HepG2 (cell line): ENCODE measurements around the gene AJUBA. TPM values are rescaled to one million over a fixed set of nuclear protein-coding genes. Genes with fewer than 3 reads are reported as not detected.
A peak's percentile ranks its signal among the peaks of the same experiment; 100 is the strongest.

ENCODE experiments used
- ATF2 ChIP-seq: sonication (generic); formaldehyde crosslinking; IDR thresholded peaks from 2 replicates; pipeline ENCODE4 v1.4.0; 2020; ENCODE audit warnings: missing genetic modification reagents
- DRAP1 ChIP-seq: IDR thresholded peaks from 2 replicates; pipeline ENCODE4 v1.6.1; 2016; ENCODE audit warnings: missing genetic modification reagents, missing compliant biosample characterization
- E2F1 ChIP-seq: sonication (generic); formaldehyde crosslinking; IDR thresholded peaks from 2 replicates; pipeline ENCODE4 v1.5.0; 2020; ENCODE audit warnings: missing genetic modification reagents
- ELF4 ChIP-seq: sonication (generic); formaldehyde crosslinking; IDR thresholded peaks from 2 replicates; pipeline ENCODE4 v1.5.0; 2020; ENCODE audit warnings: missing genetic modification reagents, mild to moderate bottlenecking, moderate library complexity, borderline replicate concordance
- EP300 ChIP-seq, 3 experiments: sonication (generic) in 1 of 3; formaldehyde crosslinking in 1 of 3; IDR thresholded peaks; 2 replicates each; pipeline versions ENCODE4 v1.5.1 to v1.6.1; 2011 to 2020; ENCODE audit warnings: low read depth in 2 of 3, low read length in 2 of 3, borderline replicate concordance in 1 of 3, improper control_type of control experiment in 1 of 3, mild to moderate bottlenecking in 1 of 3, missing genetic modification reagents in 1 of 3, moderate library complexity in 1 of 3
- FOSL2 ChIP-seq: sonication (generic); formaldehyde crosslinking; IDR thresholded peaks from 2 replicates; pipeline ENCODE4 v1.4.0; 2020; ENCODE audit warnings: missing genetic modification reagents
- HMGXB3 ChIP-seq: sonication (generic); formaldehyde crosslinking; IDR thresholded peaks from 2 replicates; pipeline ENCODE4 v1.4.0; 2020; ENCODE audit warnings: missing genetic modification reagents, borderline replicate concordance
- KLF16 ChIP-seq, 2 experiments: sonication (generic) in 1 of 2; formaldehyde crosslinking in 1 of 2; IDR thresholded peaks; 2 replicates each; pipeline versions ENCODE4 v1.6.1 to v1.8.0; 2016 to 2023; ENCODE audit warnings: missing genetic modification reagents in 2 of 2, missing compliant biosample characterization in 1 of 2
- SMAD9 ChIP-seq: sonication (generic); formaldehyde crosslinking; IDR thresholded peaks from 2 replicates; pipeline ENCODE4 v1.5.1; 2020; ENCODE audit warnings: mild to moderate bottlenecking, missing genetic modification reagents
- SNAPC2 ChIP-seq: sonication (generic); formaldehyde crosslinking; IDR thresholded peaks from 2 replicates; pipeline ENCODE4 v1.8.1; 2022; ENCODE audit warnings: mild to moderate bottlenecking, missing genetic modification reagents
- SRSF4 ChIP-seq: fragments of 200-400 bp; formaldehyde crosslinking; IDR thresholded peaks from one replicate; pipeline ENCODE4 v1.6.1; 2018; ENCODE audit warnings: mild to moderate bottlenecking, low read depth, low read length, moderate library complexity; ENCODE audit not compliant: poor library complexity, severe bottlenecking
- TARDBP ChIP-seq: sonication (generic); formaldehyde crosslinking; IDR thresholded peaks from 2 replicates; pipeline ENCODE4 v1.8.0; 2022; ENCODE audit warnings: mild to moderate bottlenecking, missing genetic modification reagents
- TOPORS ChIP-seq: sonication (generic); formaldehyde crosslinking; IDR thresholded peaks from 2 replicates; pipeline ENCODE4 v1.8.0; 2023; ENCODE audit warnings: mild to moderate bottlenecking, missing genetic modification reagents
- ZBTB21 ChIP-seq: sonication (generic); formaldehyde crosslinking; IDR thresholded peaks from 2 replicates; pipeline ENCODE4 v1.4.0; 2020; ENCODE audit warnings: missing genetic modification reagents
- ZFP1 ChIP-seq: IDR thresholded peaks from 2 replicates; pipeline ENCODE4 v1.6.1; 2016
- ZNF230 ChIP-seq: sonication (generic); formaldehyde crosslinking; IDR thresholded peaks from 2 replicates; pipeline ENCODE4 v1.4.0; 2020; ENCODE audit warnings: mild to moderate bottlenecking, missing genetic modification reagents
- ZNF850 ChIP-seq: sonication (generic); formaldehyde crosslinking; conservative IDR thresholded peaks from 2 replicates; pipeline ENCODE4 v1.9.0; 2021; ENCODE audit warnings: mild to moderate bottlenecking, missing genetic modification reagents
- polyA plus RNA-seq, 8 experiments: library from polyadenylated mRNA; depleted of rRNA in 3 of 8; stranded (reverse) in 7 of 8; unstranded in 1 of 8; fragments of >200 nt; fragmentation: Illumina TruSeq in 4 of 8; extraction: Trizol in 4 of 8; gene quantifications; 2 replicates each; pipeline versions ENCODE4 v1.2.1 to v1.2.3, GENCODE V29; 2011 to 2016; ENCODE audit warnings: low read depth in 4 of 8, missing spikeins in 1 of 8, mixed read lengths in 1 of 8; ENCODE audit not compliant: insufficient read depth in 1 of 8
- total RNA-seq, 5 experiments: library from RNA; depleted of rRNA; stranded (reverse); fragments of >200 nt; fragmentation: Illumina TruSeq; extraction: Trizol; gene quantifications; 2 replicates each; pipeline ENCODE4 v1.2.3, GENCODE V29; 2016; ENCODE audit warnings: low read depth in 1 of 5
- TF ChIP-seq, protein P1 (sequence below): sonication (generic); formaldehyde crosslinking; IDR thresholded peaks from 2 replicates; pipeline ENCODE4 v1.4.0; 2020; ENCODE audit warnings: missing genetic modification reagents
- TF ChIP-seq, protein P2 (sequence below): IDR thresholded peaks from 2 replicates; pipeline ENCODE4 v1.6.1; 2012; ENCODE audit warnings: inconsistent platforms
- TF ChIP-seq, protein P3 (sequence below): sonication (generic); formaldehyde crosslinking; IDR thresholded peaks from 2 replicates; pipeline ENCODE4 v1.5.0; 2020; ENCODE audit warnings: missing genetic modification reagents

The AJUBA gene
- total and polyA plus RNA-seq, 2 of the 13 experiments (the other 11 are each of a cell fraction or from before 2014, with no cell fraction given), result 157 to 241 TPM

- TF ChIP-seq HMGXB3 (CRISPR knock-in tag), result no peak
- no peak for TF ChIP-seq EP300 (IDR thresholded peaks at IDR 0.05; ENCODE audit: low read depth in 2 of 2, low read length in 2 of 2)
- TF ChIP-seq EP300 (CRISPR knock-in tag; IDR thresholded peaks at IDR 0.05; ENCODE audit: borderline replicate concordance), result no peak
- TF ChIP-seq ZFP1 (CRISPR knock-in tag), result no peak
- peak in 1 of 2 experiments; percentile 18; a peak in 2 of 4 replicates for TF ChIP-seq KLF16 (CRISPR knock-in tag; IDR thresholded peaks at IDR 0.05)
- TF ChIP-seq, protein P1, sequence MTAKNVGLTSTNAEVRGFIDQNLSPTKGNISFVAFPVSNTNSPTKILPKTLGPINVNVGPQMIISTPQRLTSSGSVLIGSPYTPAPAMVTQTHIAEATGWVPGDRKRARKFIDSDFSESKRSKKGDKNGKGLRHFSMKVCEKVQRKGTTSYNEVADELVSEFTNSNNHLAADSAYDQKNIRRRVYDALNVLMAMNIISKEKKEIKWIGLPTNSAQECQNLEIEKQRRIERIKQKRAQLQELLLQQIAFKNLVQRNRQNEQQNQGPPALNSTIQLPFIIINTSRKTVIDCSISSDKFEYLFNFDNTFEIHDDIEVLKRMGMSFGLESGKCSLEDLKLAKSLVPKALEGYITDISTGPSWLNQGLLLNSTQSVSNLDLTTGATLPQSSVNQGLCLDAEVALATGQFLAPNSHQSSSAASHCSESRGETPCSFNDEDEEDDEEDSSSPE (CRISPR knock-in tag), result no peak
- TF ChIP-seq ATF2 (CRISPR knock-in tag), result 0 out of 2 replicates have a peak, but pooled peaks have one; percentile 9
- no peak for TF ChIP-seq SRSF4
- no peak for TF ChIP-seq TARDBP (CRISPR knock-in tag)
- TF ChIP-seq, protein P2, sequence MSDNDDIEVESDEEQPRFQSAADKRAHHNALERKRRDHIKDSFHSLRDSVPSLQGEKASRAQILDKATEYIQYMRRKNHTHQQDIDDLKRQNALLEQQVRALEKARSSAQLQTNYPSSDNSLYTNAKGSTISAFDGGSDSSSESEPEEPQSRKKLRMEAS, result no peak
- TF ChIP-seq SMAD9, result 0 out of 2 replicates have a peak, but pooled peaks have one; percentile 79
- TF ChIP-seq ZNF850 (CRISPR knock-in tag), result no peak
- TF ChIP-seq, protein P3, sequence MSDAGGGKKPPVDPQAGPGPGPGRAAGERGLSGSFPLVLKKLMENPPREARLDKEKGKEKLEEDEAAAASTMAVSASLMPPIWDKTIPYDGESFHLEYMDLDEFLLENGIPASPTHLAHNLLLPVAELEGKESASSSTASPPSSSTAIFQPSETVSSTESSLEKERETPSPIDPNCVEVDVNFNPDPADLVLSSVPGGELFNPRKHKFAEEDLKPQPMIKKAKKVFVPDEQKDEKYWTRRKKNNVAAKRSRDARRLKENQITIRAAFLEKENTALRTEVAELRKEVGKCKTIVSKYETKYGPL, result 0 out of 2 replicates have a peak, but pooled peaks have one; percentile 1
- 0 out of 2 replicates have a peak, but pooled peaks have one; percentile 55 for TF ChIP-seq ELF4 (CRISPR knock-in tag)
- TF ChIP-seq TOPORS, result no peak
- no peak for TF ChIP-seq ZNF230 (CRISPR knock-in tag)
- no peak for TF ChIP-seq FOSL2 (CRISPR knock-in tag)
- TF ChIP-seq ZBTB21 (CRISPR knock-in tag), result no peak
- TF ChIP-seq SNAPC2 (CRISPR knock-in tag), result no peak
- TF ChIP-seq DRAP1 (CRISPR knock-in tag), result no peak
- TF ChIP-seq E2F1 (CRISPR knock-in tag), result no peak
Measured at GRCh38 chr14:23009483-23009938, 27.2 kb upstream of the AJUBA start (continued).
